Stimulated activated CD4-positive, alpha-beta T cell treated with anti-CD3 and anti-CD28 coated beads, Interleukin-4, amount 100 ng/mL, for 24 hours (primary cell): Measurements from ENCODE around the gene MYO1G.
A peak's percentile ranks its signal among the peaks of the same experiment; 100 is the strongest.
"Not testable (repeated sequence)": the region's sequence is repeated elsewhere in the genome, so short reads cannot be mapped to it uniquely, and the experiment has no call there.

ENCODE experiments used
- DNase-seq: peaks from one replicate; pipeline ENCODE4 v3.0.0-alpha.2; 2020

MYO1G gene

DNA sequence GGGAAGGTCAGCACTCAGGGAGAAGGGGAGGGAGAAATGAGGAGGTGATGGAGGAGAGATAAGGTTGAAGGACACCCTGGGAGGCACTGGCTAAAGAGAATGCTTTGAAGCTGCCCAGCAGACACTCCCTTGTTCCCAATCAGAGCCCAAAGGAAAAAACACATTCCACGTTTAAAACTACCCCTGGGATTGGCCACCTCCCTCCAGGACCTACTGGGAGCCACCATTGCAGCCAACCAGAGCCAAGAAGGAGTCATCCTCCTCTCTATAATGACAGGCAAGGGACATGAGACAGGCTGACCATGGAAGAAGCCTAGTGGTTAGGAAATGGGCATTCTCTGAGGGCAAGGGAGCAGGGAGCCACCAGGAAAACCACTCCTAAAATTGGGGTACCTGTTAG, 43.8 kb downstream of the MYO1G start:
- DNase-seq: no peak

GRCh38 chr7:44934510-44934909, 44.3 kb downstream of the MYO1G start:
- DNase-seq: not testable (repeated sequence)

GRCh38 chr7:44930921-44931320, 47.9 kb downstream of the MYO1G start:
- DNase-seq: no peak

- no peak for DNase-seq
Observed at GRCh38 chr7:44922351-44922694, 56.5 kb downstream of the MYO1G start.

GRCh38 chr7:44921607-44922350, 57.0 kb downstream of the MYO1G start:
- peak; percentile 97 for DNase-seq

DNA sequence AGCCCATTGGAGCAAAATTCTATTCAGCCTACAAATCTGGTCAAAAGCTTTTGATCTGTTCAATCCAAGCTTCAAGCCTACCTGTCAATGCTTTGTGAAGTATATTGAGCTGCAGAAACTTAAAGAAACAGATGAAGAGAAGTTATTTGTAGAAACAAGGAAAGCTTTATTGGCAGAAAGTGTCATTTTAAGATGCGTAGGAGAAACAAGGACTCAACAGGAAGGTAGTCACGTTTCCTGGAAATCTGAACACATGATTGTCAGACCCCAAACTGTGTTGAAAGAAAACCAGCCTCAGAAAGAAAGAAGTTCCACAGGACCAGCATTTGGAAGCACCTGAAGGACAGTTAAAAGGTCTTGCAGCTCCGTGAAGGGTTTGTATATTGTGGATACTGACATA, 58.7 kb downstream of the MYO1G start:
- DNase-seq: no peak

DNA sequence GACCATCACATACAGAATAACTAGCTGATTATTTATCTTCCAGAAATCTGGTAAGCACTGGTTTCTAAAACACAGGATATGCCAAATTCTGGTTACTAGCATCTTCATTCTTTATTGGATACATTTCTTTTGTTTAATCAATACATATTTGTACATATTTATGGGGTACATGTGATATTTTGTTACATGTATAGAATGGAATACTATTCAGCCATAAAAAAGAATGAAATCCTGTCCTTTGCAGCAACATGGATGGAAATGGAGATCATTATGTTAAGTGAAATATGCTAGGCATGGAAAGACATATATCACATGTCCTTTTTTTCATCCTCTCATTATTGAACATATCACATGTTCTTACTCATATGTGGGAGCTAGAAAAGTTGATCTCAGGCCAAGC, 60.8 kb downstream of the MYO1G start:
- DNase-seq: no peak

- DNase-seq: no peak
Observed at GRCh38 chr7:44917465-44917864, 61.4 kb downstream of the MYO1G start.

DNA sequence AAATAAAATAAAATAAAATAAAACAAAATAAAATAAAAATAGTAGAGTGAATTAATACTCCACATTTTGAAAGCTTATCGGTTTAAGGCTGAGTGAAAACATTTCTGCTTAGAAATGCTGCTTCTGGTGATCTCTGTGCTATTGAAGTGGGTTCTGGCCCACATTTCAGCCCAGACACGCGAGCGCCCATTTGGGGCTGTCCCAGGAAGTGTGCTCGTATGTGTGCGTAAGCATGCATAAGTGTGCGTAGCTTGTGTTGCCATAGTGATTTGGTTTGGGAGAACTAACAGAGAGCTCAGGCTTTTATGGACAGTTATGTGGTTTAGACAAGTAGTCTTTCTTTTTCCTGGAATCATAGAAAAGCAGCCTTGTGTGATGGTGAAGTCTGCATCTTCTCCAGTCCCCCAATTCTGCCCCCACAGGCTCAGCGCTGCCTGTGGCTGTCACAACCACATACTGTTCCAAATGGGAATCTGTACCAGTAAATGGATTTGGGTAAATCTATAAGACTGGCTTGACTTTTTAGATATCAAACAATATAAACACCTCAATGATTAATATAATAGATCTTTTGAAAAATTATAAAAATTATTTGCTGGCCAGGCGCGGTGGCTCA, 63.7 kb downstream of the MYO1G start:
- DNase-seq: peak; percentile 78

GRCh38 chr7:44912775-44913347, 66.0 kb downstream of the MYO1G start:
- no peak for DNase-seq
